GM19328 (cell line): Measurements from ENCODE around the gene SHISA5.
"Not testable (repeated sequence)": the region's sequence is repeated elsewhere in the genome, so short reads cannot be mapped to it uniquely, and the experiment has no call there.

Source experiments
- ATAC-seq: cut with Tn5 transposase; IDR thresholded peaks from one replicate; pipeline ENCODE4 v1.9.1; 2021; ENCODE audit warnings: mild to moderate bottlenecking, moderate library complexity; ENCODE audit not compliant: unreplicated experiment

The SHISA5 gene

GRCh38 chr3:48478626-48479555, 25.1 kb downstream of the SHISA5 start:
- no peak for ATAC-seq

- no peak for ATAC-seq
Measured at GRCh38 chr3:48477959-48478520, 25.9 kb downstream of the SHISA5 start.

- ATAC-seq: no peak
Measured at GRCh38 chr3:48476426-48477053, 27.4 kb downstream of the SHISA5 start.

GRCh38 chr3:48475188-48475587, 28.8 kb downstream of the SHISA5 start:
- no peak for ATAC-seq

GRCh38 chr3:48474619-48475018, 29.4 kb downstream of the SHISA5 start:
- ATAC-seq: no peak

GRCh38 chr3:48474031-48474430, 29.9 kb downstream of the SHISA5 start:
- not testable (repeated sequence) for ATAC-seq

GRCh38 chr3:48473617-48473952, 30.4 kb downstream of the SHISA5 start:
- ATAC-seq: no peak

GRCh38 chr3:48472923-48473616, 30.9 kb downstream of the SHISA5 start:
- peak; percentile 61 for ATAC-seq

GRCh38 chr3:48472673-48472922, 31.4 kb downstream of the SHISA5 start:
- ATAC-seq: peak; percentile 13

GRCh38 chr3:48470286-48470685, 33.7 kb downstream of the SHISA5 start:
- ATAC-seq: no peak

GRCh38 chr3:48469046-48469915, 34.7 kb downstream of the SHISA5 start:
- no peak for ATAC-seq

GRCh38 chr3:48468329-48468731, 35.6 kb downstream of the SHISA5 start:
- ATAC-seq: no peak

- no peak for ATAC-seq
Measured at GRCh38 chr3:48467473-48468267, 36.3 kb downstream of the SHISA5 start.

- no peak for ATAC-seq
Measured at GRCh38 chr3:48467110-48467454, 36.9 kb downstream of the SHISA5 start.

- peak; percentile 11 for ATAC-seq
Measured at GRCh38 chr3:48466386-48467109, 37.4 kb downstream of the SHISA5 start.

GRCh38 chr3:48465531-48466378, 38.2 kb downstream of the SHISA5 start:
- ATAC-seq: peak; percentile 75

- no peak for ATAC-seq
Measured at GRCh38 chr3:48465237-48465530, 38.8 kb downstream of the SHISA5 start.

- no peak for ATAC-seq
Measured at GRCh38 chr3:48464713-48465221, 39.2 kb downstream of the SHISA5 start.
